SH-SY5Y (cell line): ENCODE measurements around the gene PTPRT.

Source experiments
- GATA2 ChIP-seq: IDR thresholded peaks from 2 replicates; pipeline ENCODE4 v1.6.1; 2011; ENCODE audit warnings: mild to moderate bottlenecking, low read depth, low read length
- GATA3 ChIP-seq: IDR thresholded peaks from 2 replicates; pipeline ENCODE4 v1.6.1; 2011; ENCODE audit warnings: low read depth, mild to moderate bottlenecking, low read length, moderate library complexity

PTPRT gene

DNA sequence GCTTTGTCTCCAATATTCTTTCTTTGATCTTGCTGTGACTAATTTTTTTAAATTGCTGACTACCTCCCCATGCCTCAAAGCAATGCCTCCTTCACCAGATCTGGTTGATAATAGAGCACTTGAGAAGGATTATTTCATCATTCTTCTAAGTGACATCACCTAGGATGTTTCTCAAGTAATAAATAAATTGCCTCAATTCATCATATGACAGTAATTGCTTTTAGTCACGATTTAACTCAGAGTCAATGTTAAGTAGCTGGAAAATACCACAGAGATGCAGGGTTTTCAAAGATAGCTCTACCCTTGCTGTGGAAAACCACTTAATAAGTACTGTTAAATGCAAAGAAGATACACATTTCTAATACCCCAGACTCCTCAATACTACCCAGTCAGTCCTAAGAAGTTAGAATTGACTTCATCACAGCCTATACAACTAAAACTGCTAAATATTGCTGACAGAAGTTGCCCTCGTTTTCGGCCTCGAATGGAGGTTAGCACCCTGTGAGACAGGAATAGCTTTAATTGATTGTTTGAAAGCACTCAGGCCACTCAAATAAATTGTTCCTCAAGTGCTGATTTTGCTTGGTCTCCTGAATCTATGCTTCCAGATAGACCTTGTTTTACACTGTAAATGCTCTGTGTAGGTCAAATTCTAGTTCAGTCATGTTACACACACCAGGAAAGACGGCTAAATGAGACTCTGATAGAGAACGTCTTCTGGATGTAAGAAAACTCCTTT, 931.0 kb downstream of the PTPRT start:
- no peak for TF ChIP-seq GATA2
- TF ChIP-seq GATA3: no peak

DNA sequence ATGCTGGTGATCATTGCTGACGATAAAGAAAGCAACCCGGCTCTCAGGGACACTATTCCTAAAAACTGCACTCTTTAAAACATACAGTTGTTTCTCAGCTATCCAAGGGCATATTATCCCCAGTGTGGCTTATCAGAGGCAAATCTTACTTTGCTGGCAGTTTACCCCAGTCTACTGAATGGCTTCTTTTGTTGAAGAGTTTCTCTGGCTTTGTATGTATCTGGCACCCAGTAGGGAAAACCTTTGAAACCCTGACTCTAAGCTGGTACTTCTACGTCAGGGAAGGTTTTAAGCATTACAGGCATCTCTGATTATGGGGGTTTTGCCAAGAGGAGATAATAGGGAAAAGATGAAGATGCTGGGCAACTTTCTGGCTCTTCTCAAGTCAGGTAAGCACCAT, 933.9 kb downstream of the PTPRT start:
- no peak for TF ChIP-seq GATA2
- TF ChIP-seq GATA3: no peak

GRCh38 chr20:42254673-42255072, 935.0 kb downstream of the PTPRT start:
- TF ChIP-seq GATA2: no peak
- TF ChIP-seq GATA3: no peak

DNA sequence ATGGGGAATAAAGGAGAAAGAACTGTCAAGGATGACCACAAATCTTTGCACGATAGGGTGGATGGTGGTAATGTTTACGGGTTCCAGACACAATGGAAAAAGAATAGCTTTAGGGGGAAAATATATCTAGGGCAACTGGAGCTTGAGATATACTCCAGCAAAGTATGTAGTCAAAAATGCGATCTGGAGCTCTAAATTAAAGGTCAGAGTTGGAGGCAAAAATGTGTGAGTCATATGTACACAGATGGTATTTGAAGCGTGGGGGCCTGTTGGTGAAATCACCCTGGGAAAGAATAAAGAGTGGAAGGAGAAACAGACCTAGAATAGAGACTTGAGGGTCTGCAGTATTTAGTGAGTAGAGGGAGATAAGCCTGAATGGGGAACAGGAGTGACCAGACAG, 937.6 kb downstream of the PTPRT start:
- no peak for TF ChIP-seq GATA3
- no peak for TF ChIP-seq GATA2

GRCh38 chr20:42218621-42219374, 970.9 kb downstream of the PTPRT start:
- peak; percentile 75; the same call in 1 of the 2 replicates for TF ChIP-seq GATA3
- TF ChIP-seq GATA2: peak; percentile 95

DNA sequence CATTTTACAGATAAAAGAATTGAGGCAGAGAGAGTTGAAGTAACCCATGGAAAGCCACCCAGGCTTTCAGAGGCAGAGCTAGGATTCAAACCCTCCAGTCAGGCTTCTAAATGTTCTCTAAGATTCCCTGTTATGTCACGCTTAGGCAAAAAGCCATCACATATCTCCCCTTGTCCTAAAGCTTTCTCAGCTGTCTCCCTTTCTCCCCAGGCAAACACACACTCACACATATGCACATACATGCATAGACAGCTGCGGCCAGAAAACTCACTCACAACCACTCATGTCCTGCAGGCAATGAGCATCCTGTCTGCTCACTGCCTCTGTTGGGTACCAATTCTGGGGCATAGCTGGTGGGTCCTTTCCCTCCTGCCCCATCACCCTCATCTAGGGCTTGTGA, 975.6 kb downstream of the PTPRT start:
- TF ChIP-seq GATA3: no peak
- TF ChIP-seq GATA2: no peak

- TF ChIP-seq GATA2 (no peak), GATA3 (no peak)
Observed at GRCh38 chr20:42212391-42212790, 977.3 kb downstream of the PTPRT start.

- TF ChIP-seq GATA2: no peak
- no peak for TF ChIP-seq GATA3
Observed at GRCh38 chr20:42204109-42204660, 985.5 kb downstream of the PTPRT start.

- TF ChIP-seq GATA3: no peak
- TF ChIP-seq GATA2: no peak
Observed at GRCh38 chr20:42197599-42197998, 992.1 kb downstream of the PTPRT start.

DNA sequence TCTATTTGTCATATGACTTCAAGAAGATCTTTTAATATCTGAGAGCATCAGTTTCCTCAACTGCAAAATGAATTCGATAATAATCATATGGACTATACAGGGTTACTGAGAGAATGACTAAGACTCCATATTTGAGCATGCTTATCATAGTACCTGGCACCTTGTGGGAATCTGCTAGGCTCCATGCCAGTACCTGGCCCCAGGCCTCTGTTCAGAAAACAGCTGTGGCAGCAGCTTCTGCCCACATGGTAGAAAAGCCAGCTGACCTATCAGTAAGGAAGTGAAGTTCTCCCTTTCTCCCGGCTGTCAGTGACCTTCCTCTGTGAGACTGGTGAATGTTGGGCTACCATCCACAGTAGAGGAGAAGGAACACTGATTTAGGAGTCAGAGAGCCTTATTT, 996.6 kb downstream of the PTPRT start:
- TF ChIP-seq GATA2 (no peak), GATA3 (no peak)

DNA sequence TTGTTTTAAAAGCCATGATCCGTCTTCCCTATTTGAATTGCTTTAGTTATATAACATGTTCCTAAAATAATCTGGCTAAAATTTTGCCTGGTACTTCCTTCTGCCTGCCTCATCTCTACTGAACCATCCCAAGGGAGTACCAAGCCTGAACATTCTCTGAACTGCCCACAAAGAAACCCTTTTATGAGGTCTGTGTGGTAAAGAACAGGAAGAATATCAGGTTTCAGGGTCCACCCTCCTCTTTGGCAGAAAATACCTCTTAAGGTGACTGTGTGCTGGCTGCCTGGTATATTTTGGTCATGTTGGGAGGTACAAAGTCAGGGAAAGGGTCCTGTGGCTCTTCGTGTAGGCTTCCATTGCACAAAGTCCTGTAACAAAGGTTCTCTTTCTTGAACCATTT, 997.4 kb downstream of the PTPRT start:
- no peak for TF ChIP-seq GATA3
- no peak for TF ChIP-seq GATA2

GRCh38 chr20:42191140-42191860, 998.4 kb downstream of the PTPRT start:
- TF ChIP-seq GATA3 (no peak), GATA2 (no peak)

GRCh38 chr20:42190084-42190483, 999.6 kb downstream of the PTPRT start:
- TF ChIP-seq GATA2: no peak
- no peak for TF ChIP-seq GATA3

GRCh38 chr20:42186337-42186736, 1003.4 kb downstream of the PTPRT start:
- TF ChIP-seq GATA2 (no peak), GATA3 (no peak)
